GM12878 (cell line): Measurements from ENCODE around the gene WARS2. TPM values are rescaled to one million over a fixed set of nuclear protein-coding genes. Genes with fewer than 3 reads are reported as not detected.

ENCODE experiments used
- BCL11A ChIP-seq: IDR thresholded peaks from 2 replicates; pipeline ENCODE4 v1.6.1; 2011; ENCODE audit warnings: low read depth, low read length
- BMI1 ChIP-seq: fragments of 450-650 bp; IDR thresholded peaks from 2 replicates; pipeline ENCODE4 v1.6.1; 2016; ENCODE audit warnings: mild to moderate bottlenecking, moderate library complexity, borderline replicate concordance
- CBX3 ChIP-seq: fragments of 200-600 bp; sonication (generic); IDR thresholded peaks from 2 replicates; pipeline ENCODE4 v1.6.1; 2016; ENCODE audit warnings: low read depth, borderline replicate concordance
- CEBPB ChIP-seq, 2 experiments: fragments of 150-350 bp in 1 of 2; IDR thresholded peaks; 2 replicates each; pipeline ENCODE4 v1.6.1; 2012 to 2014; ENCODE audit warnings: low read depth in 2 of 2, low read length in 2 of 2, borderline replicate concordance in 1 of 2, inconsistent platforms in 1 of 2
- CREM ChIP-seq: IDR thresholded peaks from 2 replicates; pipeline ENCODE4 v1.6.1; 2014; ENCODE audit warnings: antibody characterized with exemption, low read depth
- DPF2 ChIP-seq: fragments of 450-650 bp; IDR thresholded peaks from 2 replicates; pipeline ENCODE4 v1.6.1; 2017; ENCODE audit warnings: mild to moderate bottlenecking
- EGR1 ChIP-seq, 2 experiments: IDR thresholded peaks; 1 replicate in 1 of 2; 2 replicates in 1 of 2; pipeline ENCODE4 v1.6.1; 2011 to 2012; ENCODE audit warnings: low read depth in 2 of 2, low read length in 2 of 2, borderline replicate concordance in 1 of 2, mild to moderate bottlenecking in 1 of 2, moderate library complexity in 1 of 2
- EP300 ChIP-seq, 2 experiments: fragments of 150-350 bp in 1 of 2; IDR thresholded peaks; 2 replicates each; pipeline ENCODE4 v1.6.1; 2011 to 2012; ENCODE audit warnings: low read depth in 2 of 2, low read length in 2 of 2, borderline replicate concordance in 1 of 2, improper control_type of control experiment in 1 of 2, inconsistent platforms in 1 of 2; ENCODE audit not compliant: control insufficient read depth in 1 of 2
- ESRRA ChIP-seq: IDR thresholded peaks from 2 replicates; pipeline ENCODE4 v1.6.1; 2012; ENCODE audit warnings: mild to moderate bottlenecking, low read length, improper control_type of control experiment
- FOXK2 ChIP-seq: fragments of 450-650 bp; IDR thresholded peaks from 2 replicates; pipeline ENCODE4 v1.6.1; 2017; ENCODE audit warnings: mild to moderate bottlenecking, moderate library complexity
- GATAD2B ChIP-seq: fragments of 450-650 bp; conservative IDR thresholded peaks from 2 replicates; pipeline ENCODE4 v1.6.1; 2017; ENCODE audit warnings: low read depth, mild to moderate bottlenecking, moderate library complexity
- IRF3 ChIP-seq: fragments of 450-650 bp; IDR thresholded peaks from 2 replicates; pipeline ENCODE4 v1.6.1; 2014; ENCODE audit warnings: mild to moderate bottlenecking
- IRF5 ChIP-seq: fragments of 450-650 bp; IDR thresholded peaks from 2 replicates; pipeline ENCODE4 v1.6.1; 2017; ENCODE audit warnings: borderline replicate concordance
- JUND ChIP-seq: IDR thresholded peaks from 2 replicates; pipeline ENCODE4 v1.6.1; 2012; ENCODE audit warnings: low read depth, mild to moderate bottlenecking, low read length, improper control_type of control experiment, moderate library complexity
- MAX ChIP-seq: IDR thresholded peaks from 2 replicates; pipeline ENCODE4 v1.6.1; 2012; ENCODE audit warnings: low read depth, low read length, improper control_type of control experiment
- MEF2B ChIP-seq: fragments of 450-650 bp; IDR thresholded peaks from 2 replicates; pipeline ENCODE4 v1.6.1; 2018; ENCODE audit warnings: mild to moderate bottlenecking, moderate library complexity; ENCODE audit not compliant: partially characterized antibody, poor library complexity, severe bottlenecking
- MXI1 ChIP-seq: fragments of 150-350 bp; IDR thresholded peaks from 2 replicates; pipeline ENCODE4 v1.6.1; 2011; ENCODE audit warnings: low read depth, mild to moderate bottlenecking, inconsistent platforms, low read length, improper control_type of control experiment
- MYC ChIP-seq: IDR thresholded peaks from 2 replicates; pipeline ENCODE4 v1.6.1; 2011; ENCODE audit warnings: mild to moderate bottlenecking, low read length, moderate library complexity, inconsistent platforms; ENCODE audit not compliant: insufficient read depth, insufficient replicate concordance, insufficient read length, severe bottlenecking
- POLR2AphosphoS5 ChIP-seq: IDR thresholded peaks from 2 replicates; pipeline ENCODE4 v1.6.1; 2011; ENCODE audit warnings: mild to moderate bottlenecking, low read length, inconsistent platforms
- RAD51 ChIP-seq: fragments of 450-650 bp; IDR thresholded peaks from 2 replicates; pipeline ENCODE4 v1.6.1; 2016; ENCODE audit warnings: moderate library complexity, mild to moderate bottlenecking, inconsistent platforms
- RELB ChIP-seq: fragments of 450-650 bp; IDR thresholded peaks from 2 replicates; pipeline ENCODE4 v1.6.1; 2017; ENCODE audit warnings: low read depth, mild to moderate bottlenecking, moderate library complexity
- RUNX3 ChIP-seq: IDR thresholded peaks from 2 replicates; pipeline ENCODE4 v1.6.1; 2012; ENCODE audit warnings: low read length, inconsistent platforms
- STAT1 ChIP-seq: fragments of 450-650 bp; conservative IDR thresholded peaks from 2 replicates; pipeline ENCODE4 v1.6.1; 2014; ENCODE audit warnings: antibody characterized with exemption, mild to moderate bottlenecking
- SUZ12 ChIP-seq: fragments of 200-600 bp; sonication (generic); IDR thresholded peaks from one replicate; pipeline ENCODE4 v1.6.1; 2018; ENCODE audit warnings: antibody characterized with exemption, mild to moderate bottlenecking; ENCODE audit not compliant: unreplicated experiment
- TBL1XR1 ChIP-seq: IDR thresholded peaks from 2 replicates; pipeline ENCODE4 v1.6.1; 2012; ENCODE audit warnings: low read depth, low read length, improper control_type of control experiment
- USF2 ChIP-seq: IDR thresholded peaks from 2 replicates; pipeline ENCODE4 v1.6.1; 2011; ENCODE audit warnings: low read depth, low read length, improper control_type of control experiment, borderline replicate concordance
- ZNF24 ChIP-seq: fragments of 450-650 bp; IDR thresholded peaks from 2 replicates; pipeline ENCODE4 v1.6.1; 2017; ENCODE audit warnings: antibody characterized with exemption, mild to moderate bottlenecking
- ZNF384 ChIP-seq: IDR thresholded peaks from 2 replicates; pipeline ENCODE4 v1.6.1; 2012; ENCODE audit warnings: low read depth, mild to moderate bottlenecking, low read length, improper control_type of control experiment, borderline replicate concordance
- polyA plus RNA-seq, 11 experiments: library from polyadenylated mRNA; depleted of rRNA in 4 of 11; unstranded in 6 of 11; stranded (reverse) in 5 of 11; fragments of >200 nt; fragmentation: Nextera tagmentation in 4 of 11; fragmentation: Illumina TruSeq in 1 of 11; extraction: Ambion mirVana in 4 of 11; extraction: Trizol in 1 of 11; gene quantifications; 1 replicate in 1 of 11; 2 replicates in 10 of 11; pipeline versions ENCODE4 v1.2.1 to v1.2.3, GENCODE V29; 2011 to 2016; ENCODE audit warnings: inconsistent platforms in 2 of 11, missing spikeins in 2 of 11, low read depth in 1 of 11
- total RNA-seq, 4 experiments: library from RNA; depleted of rRNA in 3 of 4; stranded (reverse); fragments of >200 nt in 3 of 4; fragmentation: Illumina TruSeq in 1 of 4; extraction: Trizol in 1 of 4; gene quantifications; 2 replicates each; pipeline versions ENCODE4 v1.2.1 to v1.2.3, GENCODE V29; 2013 to 2021

Gene WARS2
- total and polyA plus RNA-seq, 10 of the 15 experiments (the other 5 are each of a cell fraction or from before 2014, with no cell fraction given), result 5.5 to 22.2 (median 14.4) TPM

GRCh38 chr1:119139403-119139802, 1.1 kb downstream of the WARS2 start (continued):
- no peak for TF ChIP-seq USF2
- TF ChIP-seq POLR2AphosphoS5, result no peak
- TF ChIP-seq ZNF384, result no peak
- TF ChIP-seq RAD51, result no peak
- no peak for TF ChIP-seq JUND
- no peak for TF ChIP-seq TBL1XR1
- no peak for TF ChIP-seq FOXK2
- TF ChIP-seq RUNX3, result no peak
- no peak for TF ChIP-seq BMI1
- TF ChIP-seq MXI1, result no peak
- TF ChIP-seq RELB, result peak; percentile 47
- no peak for TF ChIP-seq ZNF24
- TF ChIP-seq EP300 (IDR thresholded peaks at IDR 0.05; ENCODE audit: borderline replicate concordance in 1 of 2, control insufficient read depth in 1 of 2, low read depth in 2 of 2, low read length in 2 of 2), result peak; percentile 63 to 78; a peak in 3 of 4 replicates
- no peak for TF ChIP-seq IRF3
- TF ChIP-seq CBX3, result no peak
- no peak for TF ChIP-seq IRF5
- no peak for TF ChIP-seq STAT1
- TF ChIP-seq MYC, result no peak
- TF ChIP-seq SUZ12, result no peak
- no peak; the same call in none of the 2 replicates for TF ChIP-seq DPF2
- TF ChIP-seq CEBPB (IDR thresholded peaks at IDR 0.05; ENCODE audit: borderline replicate concordance in 1 of 2, low read depth in 2 of 2, low read length in 2 of 2), result no peak
- TF ChIP-seq GATAD2B, result no peak
- TF ChIP-seq CREM, result no peak
- TF ChIP-seq MAX, result no peak
- no peak for TF ChIP-seq EGR1 (IDR thresholded peaks at IDR 0.05; ENCODE audit: borderline replicate concordance in 1 of 2, low read depth in 2 of 2, low read length in 2 of 2)
- peak; percentile 18 for TF ChIP-seq MEF2B
- TF ChIP-seq BCL11A, result 0 out of 2 replicates have a peak, but pooled peaks have one; percentile 9
- no peak for TF ChIP-seq ESRRA
